HG03108 (cell line): ENCODE data around the gene MEI1.

Source experiments
- ATAC-seq: cut with Tn5 transposase; IDR thresholded peaks from one replicate; pipeline ENCODE4 v1.9.1; 2021; ENCODE audit warnings: moderate library complexity; ENCODE audit not compliant: unreplicated experiment

The MEI1 gene

DNA sequence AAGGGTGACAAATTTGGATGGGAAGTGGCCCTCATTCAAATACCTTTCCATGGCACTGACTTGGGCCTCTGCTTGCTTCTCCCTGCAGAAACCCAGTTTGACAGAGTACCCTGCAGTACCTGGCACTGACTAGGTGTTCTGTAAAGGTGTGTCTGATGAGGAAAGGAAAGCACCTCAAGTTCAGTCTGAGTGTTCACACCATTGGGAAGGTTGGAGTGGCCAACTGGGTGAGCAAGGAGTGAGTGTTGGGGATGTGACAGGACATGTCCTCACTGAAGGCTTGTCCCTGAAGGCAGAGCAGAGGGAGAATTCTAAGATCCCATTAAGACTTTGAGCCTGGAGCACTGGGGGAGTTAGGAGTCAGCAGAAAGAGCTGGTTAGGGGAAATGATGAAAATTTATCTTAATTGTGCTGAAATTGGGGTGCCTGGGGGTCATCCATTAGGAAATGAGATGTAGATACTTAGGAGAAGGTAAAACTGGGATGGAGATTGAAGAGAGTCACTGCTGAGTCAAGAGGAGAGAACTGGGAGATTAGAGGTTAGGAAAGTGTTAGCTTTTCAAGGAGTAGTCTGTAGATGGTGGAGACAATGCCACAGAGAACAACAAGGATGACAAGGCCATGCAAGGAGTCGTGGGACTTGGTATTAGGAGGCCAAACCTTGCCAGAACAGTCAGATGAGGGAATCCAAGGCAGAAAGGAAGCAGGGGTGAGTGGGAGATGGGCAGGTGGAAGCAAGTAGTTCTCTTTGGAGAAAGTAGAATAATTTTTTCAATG lies 139.7 kb downstream of the MEI1 start:
- no peak for ATAC-seq

DNA sequence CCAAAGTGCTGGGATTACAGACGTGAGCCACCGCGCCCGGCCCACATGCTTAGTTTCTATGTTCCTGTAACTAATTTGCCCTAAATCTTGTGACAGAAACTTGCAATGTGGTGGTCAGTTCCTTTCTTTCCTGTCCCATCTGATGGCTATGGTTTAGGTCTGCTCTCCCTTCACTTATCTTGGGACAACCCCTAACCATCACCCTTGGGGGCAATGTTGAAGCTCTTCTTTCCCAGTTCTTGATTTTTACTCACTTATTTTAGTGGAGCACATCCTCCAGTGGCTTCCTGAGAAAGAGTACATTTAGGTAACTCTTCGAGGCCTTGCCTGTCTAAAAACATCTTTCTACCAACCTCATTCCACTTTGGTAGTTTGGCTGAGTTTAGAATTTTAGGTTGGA lies 140.9 kb downstream of the MEI1 start:
- ATAC-seq = no peak

DNA sequence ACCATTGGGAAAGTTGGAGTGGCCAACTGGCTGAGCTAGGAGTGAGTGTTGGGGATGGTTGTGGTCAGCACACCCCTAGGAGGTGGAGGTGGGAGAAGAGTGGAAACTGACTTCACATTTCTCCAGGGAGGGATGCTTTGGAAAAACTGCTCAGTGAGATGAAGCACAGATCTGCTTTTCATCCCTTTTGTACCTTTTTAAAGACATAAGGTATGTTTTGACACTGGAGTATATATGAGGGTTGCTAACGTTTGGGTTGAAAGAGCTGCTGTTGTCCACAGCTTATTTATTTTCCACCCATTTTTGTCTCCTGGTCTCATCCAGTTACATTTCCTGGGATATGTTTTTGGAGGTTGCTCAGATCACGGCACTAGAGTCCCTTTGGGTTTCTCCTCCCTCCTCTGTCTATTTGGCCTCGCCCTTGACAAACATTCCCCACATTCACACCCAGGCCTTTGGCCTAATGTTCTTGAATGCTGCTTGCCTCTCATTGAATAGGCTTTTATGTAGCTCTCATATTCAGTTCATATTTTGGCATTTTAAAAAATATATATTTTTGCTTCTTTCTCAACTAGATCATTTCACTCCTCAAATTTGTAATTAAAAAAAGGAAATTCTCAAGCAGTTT lies 141.9 kb downstream of the MEI1 start:
- ATAC-seq = no peak

DNA sequence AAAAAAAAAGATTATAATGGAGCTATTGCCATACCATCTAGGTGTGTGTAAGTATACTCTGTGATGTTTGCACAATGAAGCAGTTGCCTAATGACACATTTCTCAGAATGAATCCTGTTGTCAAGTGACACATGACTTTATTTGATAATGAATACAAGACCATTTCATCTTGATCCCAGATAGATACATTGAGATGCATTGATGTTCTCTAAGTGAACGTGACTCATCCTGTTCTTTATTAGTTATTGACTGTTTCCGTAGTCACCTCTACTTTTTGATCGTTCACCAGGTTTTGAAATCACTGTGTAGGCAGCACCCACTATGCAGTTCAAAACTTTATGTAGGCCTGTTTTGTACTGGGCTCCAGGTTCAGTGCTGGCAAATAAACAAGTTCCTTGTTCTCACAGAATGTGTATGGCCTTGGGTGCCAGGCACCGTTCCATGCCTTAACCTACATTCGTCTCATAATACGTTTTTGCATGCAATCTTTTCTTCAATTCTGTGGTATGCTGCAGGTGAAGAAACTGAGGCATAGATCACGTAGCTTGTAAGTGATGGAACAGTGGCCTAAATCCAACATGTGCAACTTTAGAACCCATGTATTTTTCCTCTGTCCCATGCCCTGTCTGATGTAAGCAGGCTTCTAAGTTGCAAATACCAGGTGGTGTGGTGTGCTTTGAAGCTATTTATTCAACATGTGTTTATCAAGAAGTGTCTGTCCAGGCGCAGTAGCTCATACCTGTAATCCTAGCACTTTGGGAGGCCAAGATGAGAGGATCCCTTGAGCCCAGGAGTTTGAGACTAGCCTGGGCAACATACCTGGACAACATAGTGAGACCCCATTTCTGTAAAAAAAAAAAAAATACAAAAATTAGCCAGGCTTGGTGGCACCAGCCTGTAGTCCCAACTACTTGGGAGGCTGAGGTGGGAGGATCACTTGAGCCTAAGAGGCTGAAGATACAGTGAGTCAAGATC lies 144.0 kb downstream of the MEI1 start:
- ATAC-seq = no peak

DNA sequence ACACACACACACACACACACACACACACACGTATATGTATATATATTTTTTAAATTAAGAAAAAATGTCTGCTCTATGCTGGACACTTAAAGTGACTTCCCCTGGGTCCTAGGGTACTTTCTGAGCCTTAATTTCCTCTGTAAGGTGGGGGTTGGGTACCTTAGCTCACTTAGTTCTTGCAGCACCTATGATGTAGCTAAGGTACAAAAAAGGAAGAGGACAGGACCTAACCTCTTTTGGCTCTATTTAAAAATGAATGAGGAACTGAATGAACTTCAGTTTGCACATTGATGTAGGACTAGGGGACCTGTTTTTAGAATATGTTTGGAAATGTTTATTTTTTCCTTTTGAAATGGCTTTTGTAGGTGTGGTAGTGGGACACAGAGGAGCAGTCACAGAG lies 144.7 kb downstream of the MEI1 start:
- no peak for ATAC-seq

DNA sequence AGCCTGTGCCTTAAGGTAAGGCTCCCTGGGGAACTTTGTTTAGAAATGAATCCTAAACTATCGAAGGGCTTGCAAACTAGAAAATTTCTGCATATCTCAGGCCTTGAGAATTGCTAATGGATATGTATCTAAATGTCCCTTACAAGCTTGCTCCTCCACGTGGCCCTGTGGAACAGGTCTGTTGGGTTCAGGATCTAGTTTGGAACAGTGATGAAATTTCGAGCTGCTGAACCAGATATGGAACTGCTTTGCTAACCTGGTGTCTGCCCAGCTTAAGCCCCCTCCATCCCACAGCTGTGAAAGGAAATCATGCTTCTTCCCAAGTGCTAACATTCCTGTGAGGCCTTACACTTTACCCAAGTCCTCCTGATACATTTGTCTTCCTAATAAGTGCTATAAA lies 145.2 kb downstream of the MEI1 start:
- ATAC-seq = no peak

DNA sequence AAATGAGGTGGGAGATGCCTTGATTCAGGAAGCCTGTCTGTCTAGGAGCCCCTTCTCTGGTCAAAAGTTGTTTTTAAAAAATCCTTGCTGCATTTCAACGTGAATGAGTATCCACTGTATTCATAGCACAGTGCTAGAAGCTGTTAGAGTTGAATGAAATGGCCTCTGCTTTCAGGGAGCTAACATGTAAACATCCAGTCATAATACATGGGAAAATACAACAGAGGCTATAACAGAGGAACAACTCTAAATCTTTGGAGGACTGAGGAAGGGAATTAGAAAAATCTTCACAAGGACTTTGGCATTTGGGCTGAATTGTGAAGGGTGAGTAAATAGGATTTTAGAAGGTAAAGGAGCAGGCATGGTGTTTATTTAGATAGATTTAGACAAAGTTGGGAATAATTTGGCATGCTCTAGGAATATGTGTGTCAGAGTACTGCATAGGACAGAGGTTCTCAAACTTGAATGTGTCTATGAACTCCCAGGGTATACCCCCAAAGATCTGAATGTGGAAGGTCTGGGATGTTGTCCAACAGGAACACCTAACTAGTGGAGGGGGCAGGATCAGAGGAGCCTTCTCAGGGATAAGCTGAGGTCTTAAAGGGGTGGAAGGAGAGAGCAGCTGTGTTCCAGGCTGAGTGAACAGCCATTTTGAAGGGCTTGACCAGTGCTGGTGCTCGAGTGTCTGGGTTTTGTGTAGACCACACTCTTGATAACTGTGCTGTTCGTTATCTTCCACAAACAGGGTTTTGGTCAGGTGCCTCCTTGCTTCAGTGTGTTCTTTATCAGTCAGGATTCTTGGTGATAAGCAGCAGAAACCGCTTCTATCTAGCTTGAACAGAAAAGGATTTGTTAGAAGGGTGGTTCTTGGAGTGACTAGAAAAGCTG lies 146.3 kb downstream of the MEI1 start:
- ATAC-seq = no peak

DNA sequence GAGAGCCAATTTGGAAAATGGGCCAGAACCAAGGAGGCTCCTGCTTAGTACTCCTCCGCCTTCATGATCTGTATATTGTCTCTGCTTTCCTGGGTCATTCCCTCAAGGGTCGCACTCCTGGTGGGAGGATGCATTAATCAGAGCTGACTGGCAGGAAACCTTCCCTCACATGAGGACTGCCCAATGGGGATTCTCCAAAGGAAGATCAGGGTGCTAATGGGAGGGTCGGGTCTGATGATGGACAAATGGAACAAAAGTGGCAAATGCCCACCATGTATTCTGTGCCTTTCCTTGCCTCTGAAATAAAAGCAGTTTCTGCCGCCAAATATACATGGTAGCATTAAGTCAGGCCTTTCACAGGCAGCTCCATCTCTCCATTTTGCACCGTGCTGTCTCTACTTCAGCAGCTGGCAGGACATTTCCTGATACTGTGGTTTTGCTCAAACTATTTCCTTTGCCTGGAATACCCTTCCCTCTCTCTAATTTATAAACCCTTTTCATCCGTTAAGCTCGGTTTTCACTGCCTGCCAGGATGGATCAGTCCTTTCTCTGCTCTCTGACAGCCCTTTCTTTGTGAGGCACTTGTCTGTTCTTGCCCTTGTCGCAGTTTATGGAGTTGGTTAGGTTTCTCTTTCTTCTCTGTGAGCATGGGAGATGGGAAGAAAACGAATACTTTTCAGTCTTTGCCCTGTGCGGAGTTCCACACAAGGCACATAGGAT lies 147.1 kb downstream of the MEI1 start:
- ATAC-seq = no peak

DNA sequence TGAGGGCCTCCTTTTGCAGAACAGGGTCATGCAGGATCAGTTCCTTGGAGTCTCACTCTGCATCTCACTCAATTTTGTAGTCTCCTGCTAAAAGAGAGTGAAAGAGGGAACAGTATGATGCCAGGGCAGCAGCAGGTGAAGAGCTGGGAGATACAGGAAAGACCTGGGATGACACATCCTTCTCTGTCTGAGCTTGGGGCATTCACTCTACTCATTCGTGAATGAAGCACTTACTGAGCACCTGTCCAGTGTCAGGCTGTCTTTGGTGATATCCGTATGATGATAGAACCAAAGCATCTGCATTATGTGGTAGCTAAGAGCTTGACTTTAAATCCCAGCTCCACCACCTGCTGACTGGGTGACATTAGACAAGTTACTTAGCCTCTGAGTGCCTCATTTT lies 148.0 kb downstream of the MEI1 start:
- no peak for ATAC-seq

DNA sequence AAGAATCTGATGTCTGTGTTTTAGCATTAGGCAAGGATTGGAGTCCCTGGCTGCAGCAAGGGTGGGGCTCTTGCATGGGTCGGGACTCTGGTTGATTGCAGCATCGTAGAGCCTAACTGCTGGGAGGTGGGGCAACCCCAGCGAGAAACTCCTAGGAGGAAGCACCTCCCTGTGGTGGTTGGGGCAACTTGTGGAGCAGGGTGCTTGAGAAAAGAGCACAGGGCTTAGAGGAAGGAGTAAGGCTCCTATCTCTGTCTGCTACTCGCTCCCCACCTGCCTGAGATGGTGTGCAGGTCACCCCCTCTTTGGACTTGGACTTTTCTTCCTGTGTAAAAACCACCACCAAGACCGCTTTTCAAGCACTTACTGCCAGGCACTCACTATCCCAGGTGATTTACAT lies 149.2 kb downstream of the MEI1 start:
- ATAC-seq = no peak
